Fibroblast of gingiva (primary cell): Measurements from ENCODE around the gene RIOK2.
"Not testable (repeated sequence)": the region's sequence is repeated elsewhere in the genome, so short reads cannot be mapped to it uniquely, and the experiment has no call there.

ENCODE experiments used
- DNase-seq: peaks from one replicate; pipeline ENCODE4 v3.0.0-alpha.2; 2011; ENCODE audit warnings: low read depth

The RIOK2 gene

DNA sequence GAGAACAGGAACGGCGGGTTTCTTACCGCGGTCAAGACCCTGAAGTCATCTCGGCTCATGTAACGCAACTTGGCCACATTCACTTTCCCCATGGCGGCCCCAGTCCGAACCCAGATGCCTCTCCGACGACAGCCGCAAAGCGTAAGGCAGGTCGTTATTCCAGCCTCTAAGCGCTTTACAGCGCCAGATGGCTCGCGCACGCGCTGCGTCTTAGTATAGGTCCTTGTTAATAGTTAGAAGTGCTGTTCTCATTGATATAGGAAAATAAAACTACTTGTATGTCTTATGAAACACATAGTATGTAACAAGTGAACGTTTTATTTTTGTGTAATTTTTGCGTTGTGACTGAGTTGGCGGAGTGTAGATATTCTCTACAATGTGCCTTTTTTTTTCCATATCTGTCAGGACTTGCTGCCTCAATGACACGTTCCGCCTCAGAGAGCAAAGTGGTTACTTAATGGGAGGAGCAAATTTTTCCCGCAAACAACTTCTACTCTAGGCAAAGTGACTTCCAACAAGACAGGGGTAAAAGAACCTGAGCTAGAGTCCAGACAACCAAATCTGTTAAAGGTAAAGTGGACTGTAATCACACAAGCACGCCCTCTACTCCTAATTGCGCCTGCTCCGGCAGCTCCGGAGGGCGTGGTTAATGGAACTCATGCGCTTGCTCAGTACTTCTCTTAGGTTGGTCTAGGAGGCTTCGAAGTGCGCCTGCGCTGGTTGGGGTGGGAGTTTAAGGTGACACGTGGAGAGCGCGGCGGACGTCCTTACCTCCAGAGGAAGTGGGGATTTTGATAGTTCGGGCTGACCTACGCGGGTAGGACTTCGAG lies at the start of gene RIOK2:
Gene RIOK2 (minus strand): TSS at position 148 of the 830 bp plus-strand sequence. CDS start 56 bp downstream, at position 92.
- DNase-seq, result peak; percentile 95

GRCh38 chr5:97231025-97231636 lies 48.1 kb upstream of the RIOK2 start:
- peak; percentile 76 for DNase-seq

GRCh38 chr5:97229688-97230285 lies 46.7 kb upstream of the RIOK2 start:
- no peak for DNase-seq

- DNase-seq, result no peak
Observed at GRCh38 chr5:97229196-97229595, 46.1 kb upstream of the RIOK2 start.

- DNase-seq, result no peak
Observed at GRCh38 chr5:97225222-97225621, 42.2 kb upstream of the RIOK2 start.

- DNase-seq, result peak; percentile 44
Observed at GRCh38 chr5:97224112-97224750, 41.2 kb upstream of the RIOK2 start.

DNA sequence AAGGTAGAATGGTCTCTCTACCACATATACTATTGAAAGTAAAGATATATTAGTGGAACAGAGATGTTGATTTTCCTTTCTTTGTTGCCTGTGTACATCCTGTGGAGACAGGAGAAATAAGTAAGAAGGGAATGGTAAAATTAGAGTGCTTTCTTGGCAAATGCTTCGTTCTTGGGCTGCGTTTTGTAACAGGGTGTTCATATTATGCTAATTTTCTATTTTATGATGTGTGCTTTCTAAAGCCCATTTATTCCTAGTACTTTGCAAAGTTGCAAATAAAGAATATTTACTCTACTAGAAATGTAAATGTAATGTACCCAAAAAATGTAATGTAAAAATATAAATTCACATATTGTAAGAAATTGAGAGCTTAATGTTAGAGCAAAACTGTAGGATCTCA lies 40.5 kb upstream of the RIOK2 start:
- no peak for DNase-seq

GRCh38 chr5:97209343-97209742 lies 26.3 kb upstream of the RIOK2 start:
- DNase-seq, result no peak

DNA sequence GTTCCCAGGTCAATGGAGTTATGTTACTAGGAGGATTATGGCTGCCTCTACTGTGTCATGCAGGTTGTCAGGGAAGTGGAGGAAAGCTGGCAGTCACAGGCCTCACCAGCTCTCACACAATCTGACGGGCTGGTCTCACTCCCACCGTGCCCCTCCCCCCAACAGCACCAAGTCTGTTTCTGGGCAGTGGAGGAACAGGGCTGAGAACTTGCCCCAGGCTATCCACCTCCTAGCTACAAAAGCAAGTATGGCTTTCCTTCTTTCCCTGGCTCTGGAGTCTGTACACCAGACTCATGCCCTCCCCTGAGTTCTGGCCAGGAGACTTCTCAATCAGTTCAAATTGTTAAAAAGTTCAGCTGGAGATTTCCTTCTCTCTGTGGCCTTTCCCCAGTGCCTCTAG lies 25.7 kb upstream of the RIOK2 start:
- DNase-seq, result no peak

DNA sequence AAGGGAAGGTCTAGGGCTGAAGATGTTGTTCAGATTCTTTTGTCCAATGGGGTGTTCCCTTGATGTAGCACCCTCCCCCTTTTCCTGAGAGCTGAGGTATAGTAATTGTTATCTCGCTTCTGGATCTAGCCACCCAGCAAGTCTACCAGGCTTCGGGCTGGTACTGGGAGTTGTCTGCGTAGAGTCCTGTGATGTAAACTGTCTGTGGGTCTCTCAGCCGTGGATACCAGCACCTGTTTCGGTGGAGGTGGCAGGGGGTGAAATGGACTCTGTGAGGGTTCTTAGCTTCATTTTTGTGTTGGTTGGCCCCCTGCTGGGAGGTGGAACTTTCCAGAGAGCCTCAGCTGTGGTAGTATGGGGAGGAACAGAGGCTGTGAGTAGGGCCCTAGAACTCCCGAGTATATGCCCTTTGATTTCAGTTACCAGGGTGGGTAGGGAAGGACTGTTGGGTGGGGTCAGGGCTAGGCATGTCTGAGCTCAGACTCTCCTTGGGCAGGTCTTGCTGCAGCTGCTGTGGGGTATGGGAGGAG lies 25.2 kb upstream of the RIOK2 start:
- no peak for DNase-seq

DNA sequence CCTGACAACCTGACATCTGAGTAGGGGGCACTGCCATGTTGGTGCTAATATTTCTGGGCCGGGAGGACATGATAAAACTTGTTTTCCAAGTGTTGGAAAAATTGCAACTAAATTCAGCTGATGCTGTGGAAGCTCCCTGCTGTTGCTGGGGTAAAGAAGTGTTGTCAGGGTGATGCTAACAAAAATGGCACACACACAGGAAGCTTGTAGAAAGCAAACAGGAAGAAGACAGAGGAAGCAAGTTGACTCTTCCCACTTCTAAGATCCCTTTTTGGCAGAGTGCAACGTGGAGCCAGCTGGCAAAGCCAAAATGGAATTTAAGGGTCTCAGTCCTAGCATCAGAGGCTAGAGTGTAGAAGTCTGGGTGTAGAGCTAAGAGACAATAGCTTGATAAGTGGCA lies 11.3 kb upstream of the RIOK2 start:
- DNase-seq, result no peak

GRCh38 chr5:97193355-97193688 lies 10.3 kb upstream of the RIOK2 start:
- DNase-seq, result no peak

GRCh38 chr5:97192580-97193354 lies 9.7 kb upstream of the RIOK2 start:
- DNase-seq, result no peak

DNA sequence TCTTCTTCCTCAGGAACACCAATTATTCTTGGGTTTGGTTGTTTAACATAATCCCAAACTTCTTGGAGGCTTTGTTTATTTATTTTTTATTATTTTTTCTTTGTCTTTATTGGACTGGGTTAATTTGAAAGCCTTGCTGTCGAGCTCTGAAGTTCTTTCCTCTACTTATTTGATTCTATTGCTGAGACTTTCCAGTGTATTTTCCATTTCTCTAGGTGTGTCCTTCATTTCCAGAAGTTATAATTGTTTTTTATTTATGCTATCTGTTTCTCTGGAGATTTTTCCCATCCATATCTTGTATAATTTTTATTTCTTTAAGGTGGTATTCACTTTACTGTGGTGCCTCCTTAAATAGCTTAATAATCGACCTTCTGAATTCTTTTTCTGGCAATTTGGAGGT lies 8.8 kb upstream of the RIOK2 start:
- no peak for DNase-seq

- not testable (repeated sequence) for DNase-seq
Observed at GRCh38 chr5:97189523-97189922, 6.5 kb upstream of the RIOK2 start.

DNA sequence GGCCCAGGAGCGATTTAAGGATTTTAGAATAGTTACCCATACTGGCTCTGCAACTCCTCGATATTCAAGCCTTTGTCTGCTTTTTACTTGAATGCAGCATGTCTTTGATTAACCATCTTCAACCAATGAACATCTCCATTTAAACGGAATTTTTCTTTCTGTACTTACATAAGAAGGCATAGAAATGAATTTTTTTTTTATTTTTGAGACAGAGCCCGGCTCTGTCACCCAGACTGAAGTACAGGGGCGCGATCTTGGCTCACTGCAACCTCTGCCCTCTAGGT lies 825 bp upstream of the RIOK2 start:
- DNase-seq, result no peak

GRCh38 chr5:97182571-97183099 lies 412 bp downstream of the RIOK2 start:
- DNase-seq, result no peak

- DNase-seq, result no peak
Observed at GRCh38 chr5:97181856-97182545, 1.0 kb downstream of the RIOK2 start.

GRCh38 chr5:97179457-97179856 lies 3.6 kb downstream of the RIOK2 start:
- DNase-seq, result not testable (repeated sequence)

- DNase-seq, result no peak
Observed at GRCh38 chr5:97172227-97172626, 10.8 kb downstream of the RIOK2 start.

- DNase-seq, result no peak
Observed at GRCh38 chr5:97171703-97172102, 11.3 kb downstream of the RIOK2 start.
